Parathyroid adenoma (tissue), 2 donors: ENCODE data around the gene LARGE1.

Source experiments
- H2AFZ ChIP-seq: fragments of 300-600 bp; sonication (generic); one replicate; pipeline ENCODE4 v1.7.0; 2017; ENCODE audit warnings: antibody characterized with exemption, mild to moderate bottlenecking
- H3K27ac ChIP-seq: fragments of 300-600 bp; sonication (generic); one replicate; pipeline ENCODE4 v1.7.0; 2017
- H3K27me3 ChIP-seq: fragments of 300-600 bp; sonication (generic); one replicate; pipeline ENCODE4 v1.7.0; 2017; ENCODE audit warnings: low read length; ENCODE audit not compliant: control insufficient read depth, insufficient read depth
- H3K36me3 ChIP-seq: fragments of 300-600 bp; sonication (generic); one replicate; pipeline ENCODE4 v1.7.0; 2017; ENCODE audit warnings: low read length; ENCODE audit not compliant: control insufficient read depth, insufficient read depth
- H3K4me1 ChIP-seq: fragments of 300-600 bp; sonication (generic); one replicate; pipeline ENCODE4 v1.7.0; 2017; ENCODE audit warnings: control low read depth
- H3K4me2 ChIP-seq: fragments of 300-600 bp; sonication (generic); one replicate; pipeline ENCODE4 v1.7.0; 2017; ENCODE audit warnings: low read length
- H3K4me3 ChIP-seq: fragments of 300-600 bp; sonication (generic); one replicate; pipeline ENCODE4 v1.7.0; 2017; ENCODE audit warnings: low read depth, low read length
- H3K79me2 ChIP-seq: fragments of 300-600 bp; sonication (generic); one replicate; pipeline ENCODE4 v1.7.0; 2017; ENCODE audit warnings: control low read depth
- H3K9ac ChIP-seq: fragments of 300-600 bp; sonication (generic); one replicate; pipeline ENCODE4 v1.7.0; 2017; ENCODE audit warnings: mild to moderate bottlenecking
- H3K9me3 ChIP-seq: fragments of 300-600 bp; sonication (generic); one replicate; pipeline ENCODE4 v1.7.0; 2017; ENCODE audit warnings: low read length; ENCODE audit not compliant: control insufficient read depth
- CTCF ChIP-seq: fragments of 300-600 bp; sonication (generic); IDR thresholded peaks from one replicate; pipeline ENCODE4 v1.7.0; 2017; ENCODE audit warnings: antibody characterized with exemption, mild to moderate bottlenecking
- donor health status: primary hyperparathyroidism.

Gene LARGE1

DNA sequence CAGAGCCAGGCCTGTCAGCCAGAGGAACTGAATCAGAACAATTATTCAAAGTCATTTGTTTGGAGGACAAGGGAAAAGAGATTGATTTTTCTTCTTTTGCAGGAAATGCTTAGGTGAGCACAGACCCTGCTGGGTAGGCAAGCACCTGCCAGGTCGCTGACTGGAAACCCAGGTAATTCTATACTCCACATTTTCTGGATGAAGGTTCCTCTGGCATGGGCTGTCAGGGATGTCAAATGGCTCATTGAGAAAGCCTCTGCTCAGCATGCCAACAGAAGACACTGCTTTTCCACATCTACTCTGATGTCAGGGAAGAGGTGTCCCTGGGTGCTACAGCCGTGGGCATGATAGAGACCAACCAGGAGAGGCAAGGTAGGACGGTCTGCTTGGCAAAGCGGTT lies 695.4 kb downstream of the LARGE1 start:
- TF ChIP-seq CTCF = no peak

More for the DNA sequence above, 695.4 kb downstream of the LARGE1 start:
- Histone ChIP-seq H3K27me3 (no peaks in the 10 kb centered on the region), H3K79me2 (no peaks in the 10 kb centered on the region), H3K9ac (no peak overlapping the region), H3K4me2 (no peak overlapping the region), H2AFZ (no peak overlapping the region), H3K27ac (no peak overlapping the region), H3K4me3 (no peak overlapping the region), H3K4me1 (no peaks in the 10 kb centered on the region), H3K36me3 (no peaks in the 10 kb centered on the region), H3K9me3 (no peaks in the 10 kb centered on the region)
